A673 (cell line): ENCODE data around the gene BAHD1. TPM values are rescaled to one million over a fixed set of nuclear protein-coding genes. Genes with fewer than 3 reads are reported as not detected.
A peak's percentile ranks its signal among the peaks of the same experiment; 100 is the strongest.

Experiments used
- BruUV-seq: library from RNA; stranded (reverse); fragments of 400-500 nt; replicated peaks from 2 replicates; lab custom pipeline; 2021; lab: Mats Ljungman, UMichigan
- CTCF ChIA-PET: fragments of 300-600 bp; sonication (Branson Sonifier 250); formaldehyde crosslinking; loops from one replicate; lab custom pipeline; 2022; ENCODE audit warnings: antibody characterized with exemption; lab: Charles Lee
- POLR2A ChIA-PET: fragments of 300-600 bp; sonication (Branson Sonifier 250); formaldehyde crosslinking; loops from one replicate; lab custom pipeline; 2022; ENCODE audit warnings: antibody characterized with exemption; ENCODE audit not compliant: low non-redundant PET; lab: Charles Lee
- DNase-seq: peaks from one replicate; pipeline ENCODE4 v3.0.0-alpha.2; 2015; ENCODE audit warnings: low spot score
- H3K27ac ChIP-seq: fragments of 200-600 bp; sonication (generic); 2 replicates; pipeline ENCODE4 v1.5.1; 2016; ENCODE audit warnings: mixed run types, low read depth, mild to moderate bottlenecking, mixed read lengths, antibody characterized with exemption, low read length; ENCODE audit not compliant: poor library complexity, severe bottlenecking
- H3K27me3 ChIP-seq: fragments of 200-600 bp; sonication (generic); replicated peaks from 2 replicates; pipeline ENCODE4 v1.6.1; 2017; ENCODE audit warnings: mixed run types, low read depth, mild to moderate bottlenecking, mixed read lengths, antibody characterized with exemption, low read length; ENCODE audit not compliant: insufficient read depth, poor library complexity
- H3K36me3 ChIP-seq: fragments of 200-600 bp; sonication (generic); 2 replicates; pipeline ENCODE4 v1.6.1; 2016; ENCODE audit warnings: mixed run types, mild to moderate bottlenecking, mixed read lengths, antibody characterized with exemption, low read length; ENCODE audit not compliant: insufficient read depth, poor library complexity, severe bottlenecking
- H3K4me1 ChIP-seq: fragments of 200-600 bp; sonication (generic); 2 replicates; pipeline ENCODE4 v1.6.1; 2017; ENCODE audit warnings: mixed run types, mild to moderate bottlenecking, mixed read lengths, antibody characterized with exemption, low read length; ENCODE audit not compliant: insufficient read depth, poor library complexity, severe bottlenecking
- H3K4me3 ChIP-seq: fragments of 200-600 bp; sonication (generic); 2 replicates; pipeline ENCODE4 v1.5.1; 2016; ENCODE audit warnings: low read depth, mixed run types, mild to moderate bottlenecking, mixed read lengths, low read length; ENCODE audit not compliant: poor library complexity, severe bottlenecking
- H3K9me3 ChIP-seq: fragments of 200-600 bp; sonication (generic); 2 replicates; pipeline ENCODE4 v1.6.1; 2016; ENCODE audit warnings: mixed run types, low read depth, mild to moderate bottlenecking, mixed read lengths, antibody characterized with exemption, low read length; ENCODE audit not compliant: poor library complexity, severe bottlenecking
- EZH2 ChIP-seq: fragments of 200-600 bp; sonication (generic); IDR thresholded peaks from 2 replicates; pipeline ENCODE4 v1.6.1; 2017; ENCODE audit warnings: borderline replicate concordance, low read depth, mild to moderate bottlenecking, mixed read lengths, antibody characterized with exemption, low read length; ENCODE audit not compliant: poor library complexity, severe bottlenecking
- intact Hi-C: fragments of 100-400 bp; cut with micrococcal nuclease; formaldehyde crosslinking; loops from one replicate; pipeline ENCODE4 v1.10.0; 2022; ENCODE audit not compliant: unreplicated experiment
- total RNA-seq: library from RNA; stranded (reverse); gene quantifications from 2 replicates; pipeline ENCODE4 v1.2.3, GENCODE V29; 2021
- TF ChIP-seq, protein P1 (sequence below): fragments of 300-800, 200-600 bp; sonication (generic); conservative IDR thresholded peaks from 2 replicates; pipeline ENCODE4 v1.5.1; 2017; ENCODE audit warnings: low read depth, mild to moderate bottlenecking, antibody characterized with exemption, low read length, moderate library complexity, mixed read lengths

Gene BAHD1
- total RNA-seq, 1 experiment from 2014 or later: 33.5 TPM

- no peaks in the 10 kb centered on the region for H3K9me3 ChIP-seq
- peak overlapping the region; percentile 37 for H3K27ac ChIP-seq
- no peak overlapping the region for H3K4me3 ChIP-seq
- TF ChIP-seq, protein P1, sequence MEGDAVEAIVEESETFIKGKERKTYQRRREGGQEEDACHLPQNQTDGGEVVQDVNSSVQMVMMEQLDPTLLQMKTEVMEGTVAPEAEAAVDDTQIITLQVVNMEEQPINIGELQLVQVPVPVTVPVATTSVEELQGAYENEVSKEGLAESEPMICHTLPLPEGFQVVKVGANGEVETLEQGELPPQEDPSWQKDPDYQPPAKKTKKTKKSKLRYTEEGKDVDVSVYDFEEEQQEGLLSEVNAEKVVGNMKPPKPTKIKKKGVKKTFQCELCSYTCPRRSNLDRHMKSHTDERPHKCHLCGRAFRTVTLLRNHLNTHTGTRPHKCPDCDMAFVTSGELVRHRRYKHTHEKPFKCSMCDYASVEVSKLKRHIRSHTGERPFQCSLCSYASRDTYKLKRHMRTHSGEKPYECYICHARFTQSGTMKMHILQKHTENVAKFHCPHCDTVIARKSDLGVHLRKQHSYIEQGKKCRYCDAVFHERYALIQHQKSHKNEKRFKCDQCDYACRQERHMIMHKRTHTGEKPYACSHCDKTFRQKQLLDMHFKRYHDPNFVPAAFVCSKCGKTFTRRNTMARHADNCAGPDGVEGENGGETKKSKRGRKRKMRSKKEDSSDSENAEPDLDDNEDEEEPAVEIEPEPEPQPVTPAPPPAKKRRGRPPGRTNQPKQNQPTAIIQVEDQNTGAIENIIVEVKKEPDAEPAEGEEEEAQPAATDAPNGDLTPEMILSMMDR: no peak
- no peak for TF ChIP-seq EZH2
- DNase-seq: no peak
- ChIA-PET CTCF (no interaction called here), POLR2A (no interaction called here)
- H3K36me3 ChIP-seq: peaks cover 3% of the 10 kb centered on the region
- peaks cover 12% of the 10 kb centered on the region for H3K4me1 ChIP-seq
- intact Hi-C loops: no loop called here
- no TSS peak for BruUV-seq
- no peaks in the 10 kb centered on the region for H3K27me3 ChIP-seq
Observed at GRCh38 chr15:40454904-40455391, 14.2 kb downstream of the BAHD1 start.

- H3K4me3 ChIP-seq: no peak overlapping the region
- no peaks in the 10 kb centered on the region for H3K27me3 ChIP-seq
- ChIA-PET POLR2A (interaction anchor here (0.6 kb wide), 1 partner anchor 59 kb away, joined by 18 read pairs; no protein-coding TSS in a partner anchor), CTCF (no interaction called here)
- BruUV-seq: no TSS peak
- peaks cover 3% of the 10 kb centered on the region for H3K36me3 ChIP-seq
- DNase-seq: no peak
- H3K4me1 ChIP-seq: peaks cover 9% of the 10 kb centered on the region
- no peak overlapping the region for H3K27ac ChIP-seq
- no peaks in the 10 kb centered on the region for H3K9me3 ChIP-seq
- intact Hi-C loops: no loop called here
- TF ChIP-seq EZH2: no peak
- TF ChIP-seq, protein P1: no peak
Observed at GRCh38 chr15:40456299-40456712, 15.6 kb downstream of the BAHD1 start.

DNA sequence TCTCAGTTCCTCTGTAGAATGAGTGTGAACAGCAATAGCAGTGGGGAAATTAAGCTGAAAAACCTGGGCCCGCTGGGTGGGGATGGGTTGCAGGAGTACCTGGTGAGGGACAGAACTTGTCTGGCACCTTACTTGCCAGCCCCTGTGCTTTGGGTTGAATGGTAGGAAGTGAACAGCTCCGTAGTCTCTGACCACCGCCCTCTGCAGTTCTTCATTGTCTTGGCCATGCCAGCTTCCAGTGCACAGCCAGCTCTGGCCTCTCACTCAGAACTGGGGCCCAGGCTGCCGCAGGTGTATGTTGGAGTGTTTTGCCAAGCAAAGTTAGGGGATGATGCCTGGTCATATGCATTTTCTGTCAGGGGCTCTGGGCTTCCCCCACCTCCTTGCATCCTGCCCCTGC is 16.0 kb downstream of the BAHD1 start:
- no TSS peak for BruUV-seq
- Histone ChIP-seq H3K27me3 (no peaks in the 10 kb centered on the region), H3K27ac (no peak overlapping the region), H3K36me3 (peaks cover 3% of the 10 kb centered on the region), H3K9me3 (no peaks in the 10 kb centered on the region), H3K4me1 (peaks cover 9% of the 10 kb centered on the region), H3K4me3 (no peak overlapping the region)
- DNase-seq: no peak
- ChIA-PET CTCF (no interaction called here), POLR2A (interaction anchor here (0.6 kb wide), 1 partner anchor 59 kb away, joined by 18 read pairs; no protein-coding TSS in a partner anchor)
- intact Hi-C loops: no loop called here
- no peak for TF ChIP-seq EZH2
- TF ChIP-seq, protein P1: no peak
